Stomach smooth muscle (tissue), 2 donors: Measurements from ENCODE around the gene CYP39A1.
"Not testable (repeated sequence)": the region's sequence is repeated elsewhere in the genome, so short reads cannot be mapped to it uniquely, and the experiment has no call there.

Experiments used
- H3K27ac ChIP-seq: one replicate; pipeline ENCODE4 v1.7.0; 2013; ENCODE audit warnings: mild to moderate bottlenecking, low read length, inconsistent platforms
- H3K27me3 ChIP-seq, 2 donors: one replicate each; pipeline ENCODE4 v1.7.0; 2013; ENCODE audit warnings: low read length in 2 of 2; ENCODE audit not compliant: insufficient read depth in 2 of 2, control insufficient read depth in 1 of 2
- H3K36me3 ChIP-seq, 2 donors: one replicate each; pipeline ENCODE4 v1.7.0; 2013; ENCODE audit warnings: low read length in 2 of 2; ENCODE audit not compliant: control insufficient read depth in 2 of 2, insufficient read depth in 2 of 2
- H3K4me1 ChIP-seq: one replicate; pipeline ENCODE4 v1.7.0; 2013; ENCODE audit warnings: low read length; ENCODE audit not compliant: control insufficient read depth, insufficient read depth
- H3K4me3 ChIP-seq, 2 donors: one replicate each; pipeline ENCODE4 v1.7.0; 2013; ENCODE audit warnings: low read length in 2 of 2
- H3K9ac ChIP-seq, 2 donors: one replicate each; pipeline ENCODE4 v1.7.0; 2013; ENCODE audit warnings: low read length in 2 of 2, mild to moderate bottlenecking in 1 of 2
- H3K9me3 ChIP-seq, 2 donors: one replicate each; pipeline ENCODE4 v1.7.0; 2013; ENCODE audit warnings: low read length in 2 of 2; ENCODE audit not compliant: control insufficient read depth in 2 of 2
- donor health status: healthy.
- donor health status: Pancreatic carcinoma.

CYP39A1 gene

DNA sequence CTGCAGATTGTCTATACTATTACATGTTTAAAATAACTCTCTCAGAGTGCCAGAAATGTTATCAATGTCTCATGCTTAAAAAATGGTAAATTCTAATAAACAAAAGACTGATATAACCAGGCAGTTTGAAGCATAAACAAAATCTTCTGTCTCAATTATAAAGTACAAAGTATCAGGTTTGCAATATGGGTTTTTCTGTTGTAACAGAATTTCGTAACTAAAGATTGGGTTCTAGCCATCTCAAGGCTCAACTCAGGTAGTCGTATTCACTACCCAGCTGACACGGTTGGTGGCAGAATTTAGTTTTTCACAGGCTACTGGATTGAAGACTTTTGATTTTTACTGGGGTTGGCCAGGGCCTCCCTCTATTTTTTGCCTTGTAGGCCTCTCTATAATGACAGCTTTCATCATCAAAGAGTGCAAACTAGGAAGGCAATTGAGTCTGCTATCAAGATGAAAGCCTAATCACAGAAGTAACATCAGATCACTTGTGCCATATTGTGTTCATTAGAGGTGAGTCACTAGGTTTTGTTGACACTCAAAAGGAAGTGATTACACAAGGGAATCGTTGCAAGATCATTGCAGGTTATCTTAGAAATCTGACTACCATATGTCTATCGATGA, 3.6 kb downstream of the CYP39A1 start:
- Histone ChIP-seq H3K27me3 (no peaks in the 10 kb centered on the region), H3K36me3 (no peaks in the 10 kb centered on the region), H3K9me3 (no peaks in the 10 kb centered on the region), H3K4me1 (no peaks in the 10 kb centered on the region), H3K9ac (no peak overlapping the region), H3K4me3 (no peak overlapping the region), H3K27ac (no peak overlapping the region)

DNA sequence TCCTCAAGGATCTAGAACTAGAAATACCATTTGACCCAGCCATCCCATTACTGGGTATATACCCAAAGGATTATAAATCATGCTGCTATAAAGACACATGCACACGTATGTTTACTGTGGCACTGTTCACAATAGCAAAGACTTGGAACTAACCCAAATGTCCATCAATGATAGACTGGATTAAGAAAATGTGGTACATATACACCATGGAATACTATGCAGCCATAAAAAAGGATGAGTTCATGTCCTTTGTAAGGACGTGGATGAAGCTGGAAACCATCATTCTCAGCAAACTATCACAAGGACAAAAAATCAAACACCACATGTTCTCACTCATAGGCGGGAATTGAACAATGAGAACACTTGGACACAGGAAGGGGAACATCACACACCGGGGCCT, 4.5 kb downstream of the CYP39A1 start:
- not testable (repeated sequence) for H3K36me3 ChIP-seq, H3K27ac ChIP-seq, H3K27me3 ChIP-seq, H3K4me1 ChIP-seq, H3K9me3 ChIP-seq, H3K4me3 ChIP-seq, H3K9ac ChIP-seq

DNA sequence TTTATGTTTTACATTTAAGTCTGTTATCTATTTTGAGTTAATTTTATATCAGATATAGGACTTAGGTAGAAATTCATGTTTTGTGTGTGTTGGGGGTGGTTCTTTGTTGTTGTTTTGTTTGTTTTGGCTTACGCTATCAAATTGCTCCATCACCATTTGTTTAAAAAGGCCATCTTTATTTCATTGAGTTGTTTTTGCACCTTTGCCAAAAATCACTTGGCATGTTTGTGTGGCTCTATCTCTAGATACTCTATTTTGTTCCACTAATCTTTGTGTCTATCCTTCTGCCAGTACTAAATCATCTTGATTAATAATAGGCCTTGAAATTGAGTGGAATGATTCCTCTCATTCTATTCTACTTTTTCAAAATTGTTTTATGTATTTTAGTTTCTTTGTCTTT, 7.4 kb downstream of the CYP39A1 start:
- no peaks in the 10 kb centered on the region for H3K27me3 ChIP-seq
- H3K36me3 ChIP-seq, result no peaks in the 10 kb centered on the region
- H3K4me1 ChIP-seq, result no peaks in the 10 kb centered on the region
- no peaks in the 10 kb centered on the region for H3K9me3 ChIP-seq
- H3K27ac ChIP-seq, result no peak overlapping the region
- H3K4me3 ChIP-seq, result no peak overlapping the region
- no peak overlapping the region for H3K9ac ChIP-seq

DNA sequence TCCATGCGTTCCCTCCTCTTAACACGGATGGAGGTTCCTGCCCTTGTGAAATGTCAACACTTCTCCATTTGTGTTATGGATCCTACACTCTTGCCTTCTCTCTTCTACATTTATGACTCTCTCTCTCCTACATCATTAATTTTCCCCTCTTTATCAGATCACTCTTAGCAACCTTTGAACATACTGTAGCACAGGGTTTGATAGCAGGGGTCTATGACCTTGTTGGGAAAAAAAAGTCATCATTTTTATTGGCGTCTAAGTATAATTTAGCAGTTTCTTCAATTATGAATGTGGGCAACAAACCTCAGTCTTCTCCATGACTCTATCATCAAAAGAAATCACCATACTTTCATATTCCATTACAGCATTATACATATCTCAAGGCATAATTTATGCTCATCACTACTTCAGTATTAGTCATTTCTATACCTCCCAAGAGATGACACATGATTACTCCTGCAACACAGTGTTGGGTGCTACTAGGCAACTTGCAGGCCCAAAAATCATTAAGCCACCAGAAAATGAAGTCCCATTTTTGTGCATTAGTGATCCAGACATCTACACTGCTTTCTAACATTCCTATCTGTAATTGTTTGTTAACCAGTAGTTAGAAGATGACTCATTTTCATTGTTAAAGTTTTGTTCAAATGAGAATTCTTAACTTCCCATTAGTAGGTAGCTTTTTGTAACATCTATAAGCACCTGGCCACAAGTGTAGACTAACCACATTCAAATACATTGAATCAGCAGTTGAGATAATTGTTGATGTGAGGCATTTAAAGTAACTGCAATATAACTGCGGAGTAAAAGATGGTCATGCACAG, 9.5 kb downstream of the CYP39A1 start:
- no peaks in the 10 kb centered on the region for H3K4me1 ChIP-seq
- no peak overlapping the region for H3K4me3 ChIP-seq
- H3K9me3 ChIP-seq, result no peaks in the 10 kb centered on the region
- no peaks in the 10 kb centered on the region for H3K36me3 ChIP-seq
- H3K27ac ChIP-seq, result no peak overlapping the region
- no peaks in the 10 kb centered on the region for H3K27me3 ChIP-seq
- no peak overlapping the region for H3K9ac ChIP-seq

DNA sequence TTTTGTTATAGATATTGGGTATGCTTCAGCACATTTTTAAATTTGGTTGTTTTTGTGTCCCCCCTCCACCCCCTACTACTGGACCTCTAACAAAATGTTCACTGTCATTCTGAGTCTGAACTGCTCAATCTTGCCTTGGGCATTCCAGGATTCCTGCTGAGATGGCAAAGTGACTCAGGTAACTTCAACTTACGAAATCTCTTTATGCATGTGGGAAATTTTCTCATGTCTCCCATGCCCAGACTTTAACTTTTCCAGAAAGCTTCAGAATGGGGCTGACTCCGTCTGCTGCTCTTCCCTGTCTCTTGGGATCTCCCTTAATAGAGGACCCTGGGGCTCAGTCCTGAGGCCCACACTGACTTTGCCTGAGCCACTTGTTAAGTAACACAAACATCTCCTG, 14.0 kb downstream of the CYP39A1 start:
- Histone ChIP-seq H3K4me1 (peaks cover 6% of the 10 kb centered on the region), H3K4me3 (no peak overlapping the region), H3K27me3 (no peaks in the 10 kb centered on the region), H3K27ac (no peak overlapping the region), H3K9me3 (no peaks in the 10 kb centered on the region), H3K36me3 (no peaks in the 10 kb centered on the region), H3K9ac (no peak overlapping the region)

DNA sequence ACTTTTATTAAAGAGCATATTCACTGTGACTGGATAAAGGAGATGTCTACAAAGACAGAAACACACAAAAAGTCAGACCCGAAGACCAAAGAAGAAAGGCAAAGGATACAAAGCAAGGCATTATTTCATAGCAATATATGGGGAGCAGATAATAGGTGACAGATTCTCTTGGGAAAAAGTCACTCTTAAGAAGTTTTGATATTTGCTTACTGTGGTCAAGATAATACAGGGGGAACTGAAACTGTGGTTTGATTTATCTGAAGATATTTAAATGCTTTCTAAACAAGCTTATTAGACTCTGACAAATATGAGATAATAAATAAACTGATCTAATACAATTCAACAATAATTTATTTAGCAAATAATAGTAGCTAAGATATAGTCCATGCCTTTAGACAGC, 14.7 kb downstream of the CYP39A1 start:
- Histone ChIP-seq H3K36me3 (no peaks in the 10 kb centered on the region), H3K9me3 (no peaks in the 10 kb centered on the region), H3K27ac (no peak overlapping the region), H3K9ac (no peak overlapping the region), H3K4me1 (peaks cover 6% of the 10 kb centered on the region), H3K4me3 (no peak overlapping the region), H3K27me3 (no peaks in the 10 kb centered on the region)

DNA sequence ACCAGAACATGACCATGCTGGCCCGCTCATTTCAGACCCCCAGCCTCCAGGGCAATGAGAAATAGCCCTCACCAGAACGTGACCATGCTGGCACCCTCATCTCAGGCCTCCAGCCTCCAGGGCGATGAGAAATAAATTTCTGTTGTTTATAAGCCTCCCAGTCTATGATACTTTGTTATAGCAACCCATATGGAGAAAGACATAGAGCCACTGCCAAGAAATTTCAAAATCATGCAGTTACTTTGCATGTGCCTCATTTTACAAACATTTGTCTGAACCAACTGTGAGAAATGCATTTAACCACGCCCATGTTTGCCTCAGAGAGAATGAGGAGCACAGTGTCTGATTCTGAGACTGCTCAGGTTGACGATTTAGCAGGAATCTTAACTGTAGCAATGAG, 15.5 kb downstream of the CYP39A1 start:
- H3K4me3 ChIP-seq, result no peak overlapping the region
- no peaks in the 10 kb centered on the region for H3K27me3 ChIP-seq
- no peak overlapping the region for H3K9ac ChIP-seq
- no peaks in the 10 kb centered on the region for H3K36me3 ChIP-seq
- no peaks in the 10 kb centered on the region for H3K9me3 ChIP-seq
- H3K27ac ChIP-seq, result no peak overlapping the region
- H3K4me1 ChIP-seq, result peaks cover 6% of the 10 kb centered on the region

DNA sequence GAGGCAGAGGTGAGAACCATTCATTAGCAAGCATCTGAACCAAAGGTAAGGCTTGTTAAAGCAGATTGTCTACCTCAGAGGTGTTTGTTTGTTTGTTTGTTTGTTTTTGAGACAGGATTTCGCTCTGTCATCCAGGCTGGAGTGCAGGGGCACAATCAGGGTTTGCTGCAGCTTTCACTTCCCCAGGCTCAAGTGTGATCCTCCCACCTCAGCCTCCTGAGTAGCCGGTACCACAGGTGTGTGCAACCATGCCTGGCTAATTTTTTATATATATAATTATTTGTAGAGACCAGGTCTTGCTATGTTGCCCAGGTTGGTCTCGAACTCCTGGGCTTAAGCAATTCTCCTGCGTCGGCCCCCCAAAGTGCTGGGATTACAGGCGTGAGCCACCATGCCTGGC, 17.2 kb downstream of the CYP39A1 start:
- Histone ChIP-seq H3K9me3 (no peaks in the 10 kb centered on the region), H3K4me3 (no peak overlapping the region), H3K27me3 (no peaks in the 10 kb centered on the region)

DNA sequence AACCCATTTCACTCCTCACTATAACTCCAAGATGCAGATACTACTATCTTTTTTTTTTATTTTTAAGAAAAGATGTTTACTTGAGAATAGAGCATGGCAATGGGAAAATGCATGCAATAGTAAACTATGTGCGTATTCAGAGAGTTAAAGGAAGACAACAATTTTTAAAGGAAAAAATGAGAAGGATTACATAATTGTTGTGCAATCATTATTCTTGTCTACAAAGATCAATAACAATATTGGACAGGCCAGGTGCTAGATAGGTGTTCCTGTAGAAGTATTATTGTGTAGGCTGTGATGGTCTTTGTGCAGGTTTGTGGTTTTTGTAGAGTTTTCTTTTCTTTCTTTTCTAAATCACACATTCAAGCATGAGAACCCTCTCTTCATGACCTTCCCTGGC, 20.6 kb downstream of the CYP39A1 start:
- peaks cover 3% of the 10 kb centered on the region for H3K4me1 ChIP-seq
- H3K9me3 ChIP-seq, result no peaks in the 10 kb centered on the region
- no peak overlapping the region for H3K27ac ChIP-seq
- no peak overlapping the region for H3K9ac ChIP-seq
- no peak overlapping the region for H3K4me3 ChIP-seq
- no peaks in the 10 kb centered on the region for H3K27me3 ChIP-seq
- H3K36me3 ChIP-seq, result no peaks in the 10 kb centered on the region

More for the DNA sequence above, 17.2 kb downstream of the CYP39A1 start:
- H3K9ac ChIP-seq, result no peak overlapping the region
- H3K27ac ChIP-seq, result no peak overlapping the region
- peaks cover 6% of the 10 kb centered on the region for H3K4me1 ChIP-seq
- H3K36me3 ChIP-seq, result no peaks in the 10 kb centered on the region

DNA sequence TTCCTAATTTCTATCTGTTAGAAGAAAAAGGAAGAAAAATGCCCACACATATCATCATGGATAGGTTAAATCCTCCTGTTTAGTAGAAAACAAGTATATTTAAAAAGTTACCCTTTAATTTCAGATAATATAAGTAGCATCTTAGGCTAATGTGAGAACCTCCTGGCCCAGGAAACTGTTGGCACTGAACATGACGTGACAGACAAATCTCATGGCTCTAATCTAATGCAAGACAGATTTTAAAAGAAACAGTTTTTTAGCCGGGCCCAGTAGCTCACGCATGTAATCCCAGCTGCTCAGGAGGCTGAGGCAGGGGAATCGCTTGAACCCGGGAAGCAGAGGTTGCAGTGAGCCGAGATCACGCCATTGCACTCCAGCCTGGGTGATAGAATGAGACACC, 22.9 kb downstream of the CYP39A1 start:
- H3K4me3 ChIP-seq, result no peak overlapping the region
- no peaks in the 10 kb centered on the region for H3K4me1 ChIP-seq
- H3K36me3 ChIP-seq, result no peaks in the 10 kb centered on the region
- no peaks in the 10 kb centered on the region for H3K9me3 ChIP-seq
- H3K27ac ChIP-seq, result no peak overlapping the region
- H3K9ac ChIP-seq, result no peak overlapping the region
- no peaks in the 10 kb centered on the region for H3K27me3 ChIP-seq

DNA sequence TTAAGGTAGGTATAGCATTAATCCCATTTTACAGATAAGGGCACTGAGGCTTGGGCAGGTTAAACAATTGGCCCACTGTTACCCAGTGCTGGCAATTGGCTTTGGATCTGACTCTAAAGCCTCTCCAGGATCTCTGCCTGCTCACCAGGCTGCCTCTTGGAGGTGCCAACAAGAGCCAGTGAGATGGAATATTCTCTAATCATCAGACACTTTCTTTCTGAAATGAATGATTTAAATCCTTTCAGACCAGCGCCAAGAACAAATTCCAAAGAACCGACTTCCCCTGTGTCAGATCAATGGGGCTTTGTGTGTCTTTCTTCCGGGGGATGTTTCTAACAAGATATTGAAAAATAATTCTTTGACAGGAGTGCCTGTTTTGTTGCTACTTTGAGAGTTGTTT, 23.6 kb downstream of the CYP39A1 start:
- Histone ChIP-seq H3K4me1 (no peaks in the 10 kb centered on the region), H3K9ac (no peak overlapping the region), H3K9me3 (no peaks in the 10 kb centered on the region), H3K27me3 (no peaks in the 10 kb centered on the region), H3K27ac (no peak overlapping the region), H3K36me3 (no peaks in the 10 kb centered on the region), H3K4me3 (no peak overlapping the region)
